ENCODE results near the gene ABCC4. TPM values are rescaled to one million over a fixed set of nuclear protein-coding genes. Genes with fewer than 3 reads are reported as not detected.

ABCC4 gene
- total and polyA plus RNA-seq, 2 experiments from 2014 or later: 4.3 to 12.2 TPM

DNA sequence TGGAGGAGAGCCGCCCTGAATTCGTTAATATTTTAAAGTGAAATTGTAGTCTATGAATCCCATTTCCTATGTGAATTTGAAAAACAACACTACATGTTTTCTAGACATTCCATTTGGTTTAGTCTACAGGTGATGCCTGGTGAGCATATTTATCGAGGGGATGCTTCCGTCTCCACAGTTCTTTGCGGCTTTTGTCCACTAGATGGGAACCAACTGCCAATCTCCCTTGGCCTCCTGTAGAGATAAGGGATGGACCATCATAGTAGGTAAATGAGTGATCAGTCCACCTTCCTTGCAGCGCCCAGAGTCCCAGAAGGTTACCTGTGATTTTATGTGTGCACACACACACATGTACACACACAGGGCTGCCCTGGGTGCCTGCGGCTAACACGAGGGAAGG lies 299.1 kb downstream of the ABCC4 start:
- Mint-ChIP-seq H3K9me3 (no peaks in the 10 kb centered on the region), H3K27me3 (ENCODE audit: insufficient read depth, low read depth, poor library complexity) (peaks cover 3% of the 10 kb centered on the region), H3K36me3 (ENCODE audit: low read depth) (no peaks in the 10 kb centered on the region), H3K4me1 (peaks cover 31% of the 10 kb centered on the region), H3K27ac (no peak overlapping the region), H3K4me3 (peak overlapping the region; percentile 58)
- no peak overlapping the region for H3K4me3 ChIP-seq
- TF ChIP-seq, protein P1, sequence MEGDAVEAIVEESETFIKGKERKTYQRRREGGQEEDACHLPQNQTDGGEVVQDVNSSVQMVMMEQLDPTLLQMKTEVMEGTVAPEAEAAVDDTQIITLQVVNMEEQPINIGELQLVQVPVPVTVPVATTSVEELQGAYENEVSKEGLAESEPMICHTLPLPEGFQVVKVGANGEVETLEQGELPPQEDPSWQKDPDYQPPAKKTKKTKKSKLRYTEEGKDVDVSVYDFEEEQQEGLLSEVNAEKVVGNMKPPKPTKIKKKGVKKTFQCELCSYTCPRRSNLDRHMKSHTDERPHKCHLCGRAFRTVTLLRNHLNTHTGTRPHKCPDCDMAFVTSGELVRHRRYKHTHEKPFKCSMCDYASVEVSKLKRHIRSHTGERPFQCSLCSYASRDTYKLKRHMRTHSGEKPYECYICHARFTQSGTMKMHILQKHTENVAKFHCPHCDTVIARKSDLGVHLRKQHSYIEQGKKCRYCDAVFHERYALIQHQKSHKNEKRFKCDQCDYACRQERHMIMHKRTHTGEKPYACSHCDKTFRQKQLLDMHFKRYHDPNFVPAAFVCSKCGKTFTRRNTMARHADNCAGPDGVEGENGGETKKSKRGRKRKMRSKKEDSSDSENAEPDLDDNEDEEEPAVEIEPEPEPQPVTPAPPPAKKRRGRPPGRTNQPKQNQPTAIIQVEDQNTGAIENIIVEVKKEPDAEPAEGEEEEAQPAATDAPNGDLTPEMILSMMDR (conservative IDR thresholded peaks at IDR 0.05; ENCODE audit: low read depth in 2 of 2): peak in 1 of 2 experiments; percentile 47; a peak in 3 of 4 replicates
- TF ChIP-seq, protein P2, sequence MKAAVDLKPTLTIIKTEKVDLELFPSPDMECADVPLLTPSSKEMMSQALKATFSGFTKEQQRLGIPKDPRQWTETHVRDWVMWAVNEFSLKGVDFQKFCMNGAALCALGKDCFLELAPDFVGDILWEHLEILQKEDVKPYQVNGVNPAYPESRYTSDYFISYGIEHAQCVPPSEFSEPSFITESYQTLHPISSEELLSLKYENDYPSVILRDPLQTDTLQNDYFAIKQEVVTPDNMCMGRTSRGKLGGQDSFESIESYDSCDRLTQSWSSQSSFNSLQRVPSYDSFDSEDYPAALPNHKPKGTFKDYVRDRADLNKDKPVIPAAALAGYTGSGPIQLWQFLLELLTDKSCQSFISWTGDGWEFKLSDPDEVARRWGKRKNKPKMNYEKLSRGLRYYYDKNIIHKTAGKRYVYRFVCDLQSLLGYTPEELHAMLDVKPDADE (IDR thresholded peaks at IDR 0.05): no peak
- ATAC-seq: peak; percentile 31
- no peak overlapping the region for H3K4me2 ChIP-seq
- peaks cover 36% of the 10 kb centered on the region for H3K4me1 ChIP-seq (ENCODE audit: insufficient read depth)
- H3K27me3 ChIP-seq (ENCODE audit: insufficient read depth): peaks cover 8% of the 10 kb centered on the region; the same call in 1 of the 2 replicates
- no peaks in the 10 kb centered on the region for H3K79me2 ChIP-seq (replicated peaks; ENCODE audit: insufficient read depth)
- peak; percentile 45 for DNase-seq (ENCODE audit: low spot score)
- no peaks in the 10 kb centered on the region; the same call in 1 of the 2 replicates for H3F3A ChIP-seq (replicated peaks; ENCODE audit: low read depth)
- no peak overlapping the region for H2AFZ ChIP-seq
- no peaks in the 10 kb centered on the region; the same call in 1 of the 2 replicates for H3K9me2 ChIP-seq (ENCODE audit: insufficient read depth)
- no peak overlapping the region for H3K27ac ChIP-seq (ENCODE audit: low read depth)
- H4K20me1 ChIP-seq (replicated peaks; ENCODE audit: insufficient read depth): no peaks in the 10 kb centered on the region
- no peaks in the 10 kb centered on the region for H3K36me3 ChIP-seq (ENCODE audit: insufficient read depth)

DNA sequence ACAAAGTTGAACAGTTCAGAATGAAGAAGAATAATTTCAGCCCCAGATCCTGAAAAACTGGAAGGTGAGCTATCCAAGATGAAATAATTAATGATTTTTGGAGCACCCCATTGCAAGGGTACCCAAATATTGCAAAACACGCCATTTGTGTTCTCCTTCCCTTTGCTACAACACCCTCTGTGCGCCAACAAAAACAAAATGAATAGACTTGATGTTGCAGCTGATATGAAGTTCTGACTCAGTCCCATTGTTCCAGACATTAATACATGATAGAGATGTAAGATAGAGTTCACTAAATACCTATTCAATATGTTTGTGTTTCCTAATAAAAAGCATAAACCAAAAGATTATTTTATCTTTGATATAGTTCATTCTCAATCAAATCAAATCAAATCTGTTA lies 301.4 kb downstream of the ABCC4 start:
- Histone ChIP-seq H3K9me2 (ENCODE audit: insufficient read depth) (0 out of 2 replicates have a peak, but pooled peaks cover 3% of the 10 kb centered on the region), H2AFZ (no peak overlapping the region), H3K4me1 (ENCODE audit: insufficient read depth) (peaks cover 45% of the 10 kb centered on the region), H3K27me3 (ENCODE audit: insufficient read depth) (peaks cover 8% of the 10 kb centered on the region; the same call in 1 of the 2 replicates), H3K79me2 (replicated peaks; ENCODE audit: insufficient read depth) (no peaks in the 10 kb centered on the region), H3K4me3 (no peak overlapping the region), H3K27ac (ENCODE audit: low read depth) (no peak overlapping the region), H3F3A (replicated peaks; ENCODE audit: low read depth) (no peaks in the 10 kb centered on the region; the same call in 1 of the 2 replicates), H3K4me2 (no peak overlapping the region), H4K20me1 (replicated peaks; ENCODE audit: insufficient read depth) (no peaks in the 10 kb centered on the region), H3K36me3 (ENCODE audit: insufficient read depth) (no peaks in the 10 kb centered on the region)
- Mint-ChIP-seq H3K4me3 (no peak overlapping the region), H3K9me3 (no peaks in the 10 kb centered on the region; the same call in 2 of the 3 replicates), H3K4me1 (peaks cover 43% of the 10 kb centered on the region), H3K27ac (no peak overlapping the region), H3K36me3 (ENCODE audit: low read depth) (no peaks in the 10 kb centered on the region; the same call in 2 of the 3 replicates), H3K27me3 (ENCODE audit: insufficient read depth, low read depth, poor library complexity) (peaks cover 3% of the 10 kb centered on the region)
- ATAC-seq (no peak), DNase-seq (ENCODE audit: low spot score) (no peak)
- no peak for TF ChIP-seq EZH2 (IDR thresholded peaks at IDR 0.05; ENCODE audit: low read depth, unreplicated experiment)
- no peak for TF ChIP-seq POLR2AphosphoS5 (IDR thresholded peaks at IDR 0.05; ENCODE audit: low read depth)
- TF ChIP-seq, protein P2 (IDR thresholded peaks at IDR 0.05): no peak
- no peak for TF ChIP-seq ZNF331 (CRISPR knock-in tag; IDR thresholded peaks at IDR 0.05; ENCODE audit: low read depth)
- TF ChIP-seq, protein P3, sequence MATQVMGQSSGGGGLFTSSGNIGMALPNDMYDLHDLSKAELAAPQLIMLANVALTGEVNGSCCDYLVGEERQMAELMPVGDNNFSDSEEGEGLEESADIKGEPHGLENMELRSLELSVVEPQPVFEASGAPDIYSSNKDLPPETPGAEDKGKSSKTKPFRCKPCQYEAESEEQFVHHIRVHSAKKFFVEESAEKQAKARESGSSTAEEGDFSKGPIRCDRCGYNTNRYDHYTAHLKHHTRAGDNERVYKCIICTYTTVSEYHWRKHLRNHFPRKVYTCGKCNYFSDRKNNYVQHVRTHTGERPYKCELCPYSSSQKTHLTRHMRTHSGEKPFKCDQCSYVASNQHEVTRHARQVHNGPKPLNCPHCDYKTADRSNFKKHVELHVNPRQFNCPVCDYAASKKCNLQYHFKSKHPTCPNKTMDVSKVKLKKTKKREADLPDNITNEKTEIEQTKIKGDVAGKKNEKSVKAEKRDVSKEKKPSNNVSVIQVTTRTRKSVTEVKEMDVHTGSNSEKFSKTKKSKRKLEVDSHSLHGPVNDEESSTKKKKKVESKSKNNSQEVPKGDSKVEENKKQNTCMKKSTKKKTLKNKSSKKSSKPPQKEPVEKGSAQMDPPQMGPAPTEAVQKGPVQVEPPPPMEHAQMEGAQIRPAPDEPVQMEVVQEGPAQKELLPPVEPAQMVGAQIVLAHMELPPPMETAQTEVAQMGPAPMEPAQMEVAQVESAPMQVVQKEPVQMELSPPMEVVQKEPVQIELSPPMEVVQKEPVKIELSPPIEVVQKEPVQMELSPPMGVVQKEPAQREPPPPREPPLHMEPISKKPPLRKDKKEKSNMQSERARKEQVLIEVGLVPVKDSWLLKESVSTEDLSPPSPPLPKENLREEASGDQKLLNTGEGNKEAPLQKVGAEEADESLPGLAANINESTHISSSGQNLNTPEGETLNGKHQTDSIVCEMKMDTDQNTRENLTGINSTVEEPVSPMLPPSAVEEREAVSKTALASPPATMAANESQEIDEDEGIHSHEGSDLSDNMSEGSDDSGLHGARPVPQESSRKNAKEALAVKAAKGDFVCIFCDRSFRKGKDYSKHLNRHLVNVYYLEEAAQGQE (IDR thresholded peaks at IDR 0.05; ENCODE audit: unreplicated experiment): no peak
